Activated CD8-positive, alpha-beta memory T cell treated with anti-CD3 and anti-CD28 coated beads for 36 hours (primary cell): ENCODE measurements around the gene ELL. TPM values are rescaled to one million over a fixed set of nuclear protein-coding genes. Genes with fewer than 3 reads are reported as not detected.

Source experiments
- CTCF ChIA-PET: fragments of 350-600 bp; sonication (Branson Sonifier 250); formaldehyde crosslinking; loops from one replicate; lab custom pipeline; 2021; ENCODE audit warnings: antibody characterized with exemption; lab: Charles Lee
- POLR2A ChIA-PET: fragments of 350-600 bp; sonication (Branson Sonifier 250); formaldehyde crosslinking; loops from one replicate; lab custom pipeline; 2021; ENCODE audit warnings: antibody characterized with exemption; lab: Charles Lee
- total RNA-seq, 2 experiments: library from RNA; stranded (reverse); gene quantifications; one replicate each; pipeline ENCODE4 v1.2.3, GENCODE V29; 2021

ELL gene
- total RNA-seq, 2 experiments from 2014 or later = 22.6 to 24.3 TPM

DNA sequence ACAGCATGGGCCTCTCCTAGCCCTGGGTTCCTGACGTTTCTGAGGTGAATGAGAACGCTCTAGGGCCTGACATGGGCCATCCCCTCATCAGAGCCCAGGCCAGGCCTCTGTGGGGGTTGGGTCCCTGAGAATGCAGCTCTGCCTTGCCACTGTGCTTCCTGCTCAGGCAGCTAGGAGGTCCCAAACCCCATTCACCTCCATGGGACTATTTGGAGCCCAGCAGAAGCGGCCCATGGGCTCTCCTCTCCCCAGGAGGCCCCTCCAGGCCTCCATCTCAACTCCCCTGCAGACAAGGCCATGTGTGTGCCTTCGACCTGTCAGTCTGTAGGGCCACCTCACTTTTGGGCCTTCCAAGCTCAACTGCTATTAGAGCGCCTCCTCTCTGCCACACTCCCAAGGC is 36.9 kb downstream of the ELL start:
- ChIA-PET CTCF (interaction anchor here (0.6 to 1.9 kb wide), 7 partner anchors 11 to 108 kb away, joined by 3 to 6 read pairs (median 4); partner anchors contain the start of gene UBA52), POLR2A (interaction anchor here (1.2 kb wide), 1 partner anchor 63 kb away, joined by 3 read pairs; no protein-coding TSS in a partner anchor)

DNA sequence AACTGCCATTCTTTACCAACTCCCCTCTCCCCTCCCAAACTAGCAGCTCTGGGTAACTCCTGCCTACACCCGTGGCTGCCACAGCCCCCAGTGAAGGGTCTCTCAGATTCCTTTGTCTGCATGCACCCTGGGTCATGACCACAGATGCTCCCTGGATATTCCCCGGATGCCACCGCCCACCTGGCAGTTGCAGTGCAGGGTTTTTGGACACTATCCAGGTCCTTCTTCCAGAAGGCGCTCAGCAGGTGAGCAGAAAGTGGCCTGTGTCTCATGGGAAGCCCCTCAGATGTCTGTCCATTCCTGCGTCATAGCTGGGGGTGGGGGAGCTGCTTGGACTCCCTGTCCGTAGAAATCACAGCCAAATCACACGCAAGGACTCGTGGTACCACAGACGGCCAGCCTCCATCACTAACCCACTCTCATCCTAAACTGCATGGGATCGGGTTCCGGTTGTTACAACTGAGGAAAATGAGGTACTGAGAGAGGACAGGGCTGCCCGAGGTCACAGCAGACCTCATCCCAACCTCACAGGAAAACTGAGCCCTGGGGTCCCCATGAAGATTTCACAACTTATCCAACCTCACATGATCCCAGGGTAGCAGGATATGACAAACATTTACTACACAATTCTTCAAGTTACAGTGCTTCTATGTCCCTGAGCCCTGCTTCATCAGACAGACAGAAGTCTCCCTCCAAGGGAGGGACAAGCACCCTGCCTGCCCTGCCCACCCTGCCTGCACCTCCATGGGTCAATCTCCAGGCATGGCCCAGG is 38.6 kb downstream of the ELL start:
- CTCF ChIA-PET = interaction anchor here (0.6 to 4.8 kb wide), 4 partner anchors 10 to 339 kb away, joined by 3 to 24 read pairs (median 8); partner anchors contain the start of gene ELL
- POLR2A ChIA-PET = interaction anchor here (1.2 kb wide), 2 partner anchors 62 to 106 kb away, joined by 3 read pairs; partner anchors contain the start of gene REX1BD

DNA sequence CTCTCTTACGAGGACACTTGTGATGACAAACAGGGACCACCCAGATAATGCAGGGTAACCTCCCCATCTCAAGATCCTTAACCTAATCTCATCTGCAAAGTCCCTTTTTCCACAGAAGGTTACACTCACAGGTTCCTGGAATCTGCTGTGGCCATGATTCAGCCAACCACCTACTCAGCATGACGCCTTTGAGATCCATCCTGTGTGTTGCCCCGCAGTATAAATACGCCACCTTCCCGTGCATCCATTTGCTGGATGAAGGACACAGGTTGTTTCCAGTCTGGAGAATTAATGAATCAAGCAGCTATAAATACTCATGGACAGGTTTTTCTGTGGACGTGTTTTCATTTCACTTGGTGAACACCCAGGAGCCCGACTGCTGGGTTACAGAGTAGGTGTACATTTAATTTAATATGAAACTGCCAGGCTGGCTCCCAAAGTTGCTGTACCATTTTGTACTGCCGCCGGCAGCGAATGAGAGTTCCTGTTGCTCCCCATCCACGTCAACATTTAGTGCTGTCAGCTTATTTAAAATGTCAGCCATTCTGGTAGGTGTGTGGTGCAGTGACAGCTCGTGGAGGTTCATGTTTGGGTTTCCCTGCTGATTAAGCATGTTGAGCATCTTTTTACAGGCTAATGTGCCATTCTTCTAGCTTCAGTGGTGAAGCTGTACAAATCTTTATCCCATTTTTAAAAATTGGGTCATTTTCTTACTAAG is 40.2 kb downstream of the ELL start:
- ChIA-PET POLR2A (interaction anchor here (0.7 kb wide), 1 partner anchor 15 kb away, joined by 3 read pairs; no protein-coding TSS in a partner anchor), CTCF (interaction anchor here (0.6 to 4.8 kb wide), 5 partner anchors 9 to 396 kb away, joined by 3 to 24 read pairs (median 7); partner anchors contain the start of gene ELL)

GRCh38 chr19:18480006-18480691 is 41.7 kb downstream of the ELL start:
- CTCF ChIA-PET = interaction anchor here (1.0 to 4.8 kb wide), 5 partner anchors 9 to 41 kb away, joined by 3 to 24 read pairs (median 7); partner anchors contain the start of gene ELL
- POLR2A ChIA-PET = no interaction called here

DNA sequence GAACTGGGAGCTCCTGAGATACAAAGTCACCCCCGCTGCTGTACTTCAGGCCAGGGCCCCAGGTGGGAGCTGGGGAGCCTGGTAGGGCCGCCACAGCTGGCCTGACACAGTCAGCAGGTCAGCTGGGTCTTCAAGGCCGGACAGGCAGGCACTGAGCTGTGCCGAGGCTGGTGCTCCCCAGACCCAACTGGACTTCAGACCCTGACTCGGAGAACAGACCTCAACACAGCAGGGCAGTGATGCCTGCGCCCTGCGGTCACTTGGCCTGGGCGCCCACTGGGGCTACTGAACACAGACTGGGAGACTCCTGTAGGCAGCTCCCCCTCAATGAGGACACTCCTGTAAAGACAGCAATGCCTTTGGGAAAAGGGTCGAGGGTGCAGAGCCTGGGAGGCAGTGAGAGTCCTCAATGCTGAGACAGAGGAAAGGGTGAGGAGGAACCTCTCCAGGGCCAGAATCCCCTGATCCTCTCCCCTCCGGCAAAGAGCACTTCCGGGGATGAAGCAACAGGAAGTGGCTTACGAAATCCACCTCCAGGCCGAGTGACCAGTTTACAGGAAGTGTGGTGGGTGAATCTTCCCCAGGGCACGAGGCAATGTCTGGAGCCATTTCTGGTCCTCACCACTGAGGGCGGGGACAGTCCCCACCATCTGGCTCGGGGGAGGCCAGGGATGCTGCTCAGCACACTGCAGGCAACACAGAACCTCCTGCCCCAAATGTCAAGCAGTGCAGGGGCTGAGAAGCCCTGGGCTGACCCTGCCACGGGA is 43.1 kb downstream of the ELL start:
- ChIA-PET POLR2A (interaction anchor here (0.7 to 1.6 kb wide), 3 partner anchors 18 to 362 kb away, joined by 3 to 5 read pairs (median 5); partner anchors contain the start of gene REX1BD), CTCF (interaction anchor here (1.1 to 4.8 kb wide), 6 partner anchors 9 to 368 kb away, joined by 3 to 24 read pairs (median 7); partner anchors contain the start of gene ELL)

GRCh38 chr19:18477974-18478373 is 43.9 kb downstream of the ELL start:
- POLR2A ChIA-PET = interaction anchor here (0.8 to 1.6 kb wide), 2 partner anchors 18 to 111 kb away, joined by 5 read pairs; partner anchors contain the start of gene REX1BD
- CTCF ChIA-PET = interaction anchor here (1.1 to 1.8 kb wide), 4 partner anchors 8 to 369 kb away, joined by 3 to 8 read pairs (median 5); partner anchors contain the start of gene ELL

DNA sequence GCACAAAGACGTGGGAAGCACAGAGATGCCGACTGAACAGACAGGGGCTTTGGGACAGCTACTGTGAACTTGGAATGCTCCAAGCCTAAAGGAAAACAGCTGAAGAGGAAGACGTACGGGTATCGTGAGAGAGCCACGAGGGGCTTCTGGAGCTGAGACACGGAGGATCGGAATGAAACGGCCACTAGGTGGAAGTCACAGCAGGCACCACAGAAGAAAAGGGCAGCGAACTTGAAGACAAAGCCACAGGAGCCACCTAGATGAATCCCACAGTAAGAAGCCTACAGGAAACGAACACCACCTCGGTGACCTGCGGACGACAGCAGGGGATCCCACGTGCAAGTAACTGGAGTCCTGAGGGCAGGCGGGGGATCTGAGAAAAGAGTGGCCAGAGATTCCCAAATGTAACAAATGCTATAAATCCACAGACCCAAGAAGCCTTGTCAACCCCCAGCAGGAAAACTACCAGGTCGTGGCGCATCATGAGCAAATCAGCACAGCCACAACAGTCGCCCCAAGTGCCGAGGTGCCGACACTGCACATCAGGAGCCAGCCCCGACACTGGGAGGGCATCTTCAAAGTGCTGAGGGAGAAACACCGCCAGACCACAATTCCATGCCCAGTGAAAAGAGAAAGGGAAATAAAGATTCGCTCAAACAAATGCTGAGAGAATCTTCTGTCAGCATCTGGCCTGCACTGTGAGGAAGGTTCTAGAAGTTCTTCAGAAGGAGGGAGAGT is 44.7 kb downstream of the ELL start:
- ChIA-PET CTCF (interaction anchor here (1.0 to 1.8 kb wide), 4 partner anchors 7 to 46 kb away, joined by 3 to 8 read pairs (median 6); partner anchors contain the start of gene ELL), POLR2A (no interaction called here)

DNA sequence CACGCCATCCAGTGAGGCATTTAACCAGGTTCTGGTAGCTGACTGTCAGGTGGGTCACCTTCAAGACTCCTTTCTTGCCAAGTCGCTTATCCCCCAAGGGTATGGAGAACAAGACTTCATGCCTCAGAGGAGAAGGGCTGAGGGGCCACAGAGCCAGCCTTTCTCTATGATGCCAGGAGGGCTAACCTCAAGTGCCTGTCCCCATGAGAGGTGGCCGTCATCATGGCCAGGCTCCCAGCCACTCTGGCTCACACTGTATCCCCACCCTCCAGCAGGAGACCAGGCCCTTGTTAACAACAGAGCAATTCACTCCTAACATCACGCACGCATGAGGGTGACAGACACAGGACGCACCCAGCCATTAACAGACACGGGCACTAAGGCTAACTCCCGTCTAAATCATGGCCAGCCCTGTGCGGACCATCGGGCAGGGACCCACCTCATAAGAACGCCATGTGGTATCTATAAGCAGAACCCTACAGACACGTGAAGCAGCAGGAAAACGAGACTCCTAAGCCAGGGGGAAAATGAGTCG is 45.3 kb downstream of the ELL start:
- CTCF ChIA-PET = interaction anchor here (1.0 to 1.8 kb wide), 4 partner anchors 10 to 44 kb away, joined by 3 to 7 read pairs (median 4); partner anchors contain the start of gene ELL
- POLR2A ChIA-PET = no interaction called here

GRCh38 chr19:18475762-18476331 is 46.0 kb downstream of the ELL start:
- CTCF ChIA-PET = interaction anchor here (1.0 to 1.3 kb wide), 4 partner anchors 14 to 44 kb away, joined by 3 to 4 read pairs (median 3); no protein-coding TSS in a partner anchor
- POLR2A ChIA-PET = interaction anchor here (0.6 kb wide), 1 partner anchor 18 kb away, joined by 3 read pairs; no protein-coding TSS in a partner anchor

GRCh38 chr19:18475004-18475453 is 46.8 kb downstream of the ELL start:
- ChIA-PET CTCF (interaction anchor here (1.0 to 1.8 kb wide), 4 partner anchors 12 to 45 kb away, joined by 3 to 6 read pairs (median 4); no protein-coding TSS in a partner anchor), POLR2A (interaction anchor here (0.6 to 1.4 kb wide), 2 partner anchors 19 to 96 kb away, joined by 3 read pairs; partner anchors contain the start of gene UBA52)

GRCh38 chr19:18474366-18474887 is 47.4 kb downstream of the ELL start:
- POLR2A ChIA-PET = interaction anchor here (1.2 to 1.4 kb wide), 2 partner anchors 83 to 97 kb away, joined by 3 to 4 read pairs; partner anchors contain the start of genes KXD1 and UBA52
- CTCF ChIA-PET = interaction anchor here (0.6 to 1.8 kb wide), 3 partner anchors 12 to 114 kb away, joined by 3 to 6 read pairs (median 3); partner anchors contain the start of gene REX1BD

GRCh38 chr19:18473706-18474087 is 48.2 kb downstream of the ELL start:
- ChIA-PET CTCF (interaction anchor here (0.6 to 1.8 kb wide), 5 partner anchors 8 to 33 kb away, joined by 3 to 7 read pairs (median 3); no protein-coding TSS in a partner anchor), POLR2A (interaction anchor here (1.2 kb wide), 1 partner anchor 84 kb away, joined by 4 read pairs; the partner anchor contains the start of gene KXD1)

DNA sequence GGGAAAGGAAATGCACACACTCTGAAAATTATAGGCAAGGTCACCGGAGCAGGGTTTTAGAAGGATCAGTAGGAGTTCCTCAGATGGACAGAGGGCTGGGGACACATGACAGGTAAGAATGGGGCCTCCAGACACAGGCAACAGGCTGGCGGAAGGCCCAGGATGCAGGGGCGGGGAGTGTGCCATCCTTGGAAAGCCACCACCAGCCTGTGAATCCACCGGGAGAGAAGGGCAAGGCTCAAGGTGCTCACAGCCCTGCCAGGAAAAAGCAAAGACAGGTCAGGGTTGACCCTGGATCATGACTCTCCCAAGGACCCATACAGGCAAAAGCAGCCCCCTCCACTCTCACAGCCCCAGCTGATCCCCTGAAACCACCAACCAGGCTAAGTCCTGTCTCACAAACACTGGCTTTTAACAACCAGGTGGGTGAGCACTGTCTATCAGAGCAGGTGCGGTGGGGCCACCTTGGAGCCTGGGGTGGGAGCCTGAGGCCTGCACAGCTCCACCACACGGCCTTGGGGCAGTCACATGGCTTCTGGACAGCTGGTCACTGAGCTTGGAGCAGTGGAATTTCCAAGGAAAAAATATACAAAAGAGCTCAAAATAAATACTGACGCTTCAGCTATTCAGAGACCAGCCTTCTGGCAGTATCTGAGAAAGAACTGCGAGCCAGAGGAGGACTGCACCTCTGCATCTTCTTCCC is 48.7 kb downstream of the ELL start:
- POLR2A ChIA-PET = interaction anchor here (1.2 kb wide), 1 partner anchor 85 kb away, joined by 4 read pairs; the partner anchor contains the start of gene KXD1

GRCh38 chr19:18470787-18471186 is 51.1 kb downstream of the ELL start:
- POLR2A ChIA-PET = no interaction called here

More for the DNA sequence above, 48.7 kb downstream of the ELL start:
- CTCF ChIA-PET = interaction anchor here (0.6 to 1.8 kb wide), 5 partner anchors 9 to 33 kb away, joined by 3 to 7 read pairs (median 3); no protein-coding TSS in a partner anchor

More at GRCh38 chr19:18470787-18471186, 51.1 kb downstream of the ELL start:
- CTCF ChIA-PET = interaction anchor here (1.0 to 1.7 kb wide), 3 partner anchors 8 to 20 kb away, joined by 3 to 4 read pairs (median 4); no protein-coding TSS in a partner anchor
